GM12892 (cell line): ENCODE data around the gene TSACC.

ENCODE experiments used
- DNase-seq: peaks from one replicate; pipeline ENCODE4 v3.0.0; 2011; ENCODE audit not compliant: insufficient read length
- FAIRE-seq: peaks from 2 replicates; lab custom pipeline; 2011; peaks lifted over from hg19 to GRCh38; lab: Jason Lieb, UNC
- POLR2A ChIP-seq: IDR thresholded peaks from 2 replicates; pipeline ENCODE4 v1.6.1; 2011; ENCODE audit warnings: low read depth, low read length, control low read depth
- POLR2AphosphoS5 ChIP-seq: IDR thresholded peaks from 2 replicates; pipeline ENCODE4 v1.6.1; 2011; ENCODE audit warnings: low read depth, low read length, control low read depth
- TAF1 ChIP-seq: IDR thresholded peaks from 2 replicates; pipeline ENCODE4 v1.6.1; 2011; ENCODE audit warnings: low read depth, mild to moderate bottlenecking, control low read depth, low read length, borderline replicate concordance

Gene TSACC

DNA sequence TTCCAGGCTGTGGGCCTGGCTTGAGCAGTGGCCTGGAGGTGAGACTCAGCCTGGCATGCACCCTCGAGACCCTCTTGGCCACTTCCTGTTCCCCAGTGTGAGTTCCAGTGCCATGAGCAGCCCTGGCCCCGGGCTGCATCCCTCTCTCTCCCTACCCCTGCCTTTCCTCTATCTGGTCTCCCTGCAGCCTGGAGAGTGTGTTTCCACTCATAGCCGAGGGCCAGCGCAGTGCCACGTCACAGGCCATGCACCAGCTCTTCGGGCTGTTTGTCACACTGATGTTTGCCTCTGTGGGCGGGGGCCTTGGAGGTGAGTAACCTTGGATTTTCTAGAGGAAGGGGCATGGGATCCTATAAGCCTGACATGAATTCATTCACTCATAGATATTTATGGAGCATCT is 44.2 kb downstream of the TSACC start:
- no peak for FAIRE-seq
- no peak for DNase-seq
- no peak for TF ChIP-seq TAF1
- no peak for TF ChIP-seq POLR2AphosphoS5
- no peak for TF ChIP-seq POLR2A

DNA sequence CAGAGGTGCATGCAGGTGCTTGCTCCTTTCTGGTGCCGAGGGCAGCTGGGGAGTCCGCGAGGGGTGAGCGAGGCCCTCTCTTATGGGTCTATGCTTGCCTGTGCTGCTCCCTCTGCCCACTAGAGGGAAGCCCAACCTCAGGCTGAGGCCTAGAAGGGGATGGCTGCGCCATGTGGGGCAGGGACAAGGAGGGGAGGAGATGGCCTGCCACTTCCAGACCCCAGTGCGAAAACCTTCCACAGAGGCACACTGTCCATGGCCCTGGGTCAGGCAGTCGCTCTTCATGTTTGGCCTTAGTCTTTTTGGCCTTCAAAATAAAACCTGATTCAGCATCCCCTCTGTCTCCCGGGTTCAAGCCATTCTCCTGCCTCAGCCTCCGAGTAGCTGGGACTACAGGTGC is 44.7 kb downstream of the TSACC start:
- FAIRE-seq = peak; percentile 51
- DNase-seq = peak; percentile 83
- no peak for TF ChIP-seq POLR2AphosphoS5
- TF ChIP-seq POLR2A = no peak
- no peak for TF ChIP-seq TAF1

GRCh38 chr1:156384007-156384406 is 45.7 kb downstream of the TSACC start:
- TF ChIP-seq POLR2A (no peak), POLR2AphosphoS5 (no peak), TAF1 (no peak)
- no peak for FAIRE-seq
- DNase-seq = no peak

GRCh38 chr1:156384658-156385057 is 46.3 kb downstream of the TSACC start:
- FAIRE-seq (no peak), DNase-seq (no peak)
- TF ChIP-seq POLR2A (no peak), POLR2AphosphoS5 (no peak), TAF1 (no peak)

- DNase-seq (peak; percentile 52), FAIRE-seq (peak; percentile 82)
- TF ChIP-seq POLR2A = no peak
- no peak for TF ChIP-seq TAF1
- no peak for TF ChIP-seq POLR2AphosphoS5
Measured at GRCh38 chr1:156385534-156386031, 47.3 kb downstream of the TSACC start.

- DNase-seq (no peak), FAIRE-seq (no peak)
- no peak for TF ChIP-seq POLR2A
- no peak for TF ChIP-seq POLR2AphosphoS5
- TF ChIP-seq TAF1 = no peak
Measured at GRCh38 chr1:156386134-156386901, 48.0 kb downstream of the TSACC start.

DNA sequence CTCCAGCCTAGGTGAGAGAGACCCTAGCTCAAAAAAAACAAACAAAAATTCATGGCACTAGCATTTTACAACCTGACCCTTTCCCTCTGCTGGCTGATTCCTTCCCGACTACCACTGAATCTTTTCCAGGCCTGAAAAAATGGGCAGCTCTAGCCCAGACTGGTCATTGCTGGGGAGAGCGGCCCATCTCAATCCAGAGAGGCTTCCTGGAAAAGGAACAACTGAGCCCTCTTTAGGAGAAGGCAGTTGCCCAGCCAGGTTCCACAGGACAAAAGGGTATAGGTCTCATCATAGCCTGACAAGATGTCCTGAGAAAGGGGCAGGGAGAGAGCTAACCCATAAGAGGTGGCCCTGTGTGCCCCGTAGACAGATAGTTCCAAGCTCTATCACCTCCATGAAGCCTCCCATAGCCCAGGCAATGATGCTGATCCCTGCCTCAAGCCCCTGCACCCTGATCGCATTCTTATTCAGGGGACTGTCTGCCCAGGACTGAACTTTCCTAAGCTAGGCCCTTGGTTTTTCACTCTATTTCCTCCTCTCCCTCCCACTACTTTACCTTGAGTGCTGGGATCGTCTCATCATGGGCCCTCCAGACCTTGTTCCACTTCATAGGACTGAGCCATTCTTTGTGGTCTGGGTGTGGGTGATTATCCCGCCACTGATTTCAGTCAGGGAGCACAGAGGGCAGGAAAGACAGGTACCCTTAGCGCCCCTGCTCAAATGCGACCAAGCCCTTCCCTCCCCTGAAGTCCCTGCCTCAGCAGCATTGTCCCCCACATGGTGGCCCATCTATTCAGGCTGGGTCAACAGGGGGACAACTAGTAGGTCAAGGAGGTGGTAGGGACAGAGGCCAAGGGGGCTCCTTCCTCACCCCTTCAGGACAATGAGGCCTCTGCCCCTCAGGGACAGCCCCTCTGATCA is 48.9 kb downstream of the TSACC start:
- no peak for DNase-seq
- TF ChIP-seq POLR2AphosphoS5 (no peak), TAF1 (no peak), POLR2A (no peak)
- FAIRE-seq = no peak

GRCh38 chr1:156387870-156388173 is 49.5 kb downstream of the TSACC start:
- TF ChIP-seq POLR2A (no peak), TAF1 (no peak), POLR2AphosphoS5 (no peak)
- FAIRE-seq (no peak), DNase-seq (no peak)

- TF ChIP-seq TAF1 = no peak
- TF ChIP-seq POLR2A = no peak
- no peak for TF ChIP-seq POLR2AphosphoS5
- FAIRE-seq (no peak), DNase-seq (no peak)
Measured at GRCh38 chr1:156388174-156389137, 50.1 kb downstream of the TSACC start.

DNA sequence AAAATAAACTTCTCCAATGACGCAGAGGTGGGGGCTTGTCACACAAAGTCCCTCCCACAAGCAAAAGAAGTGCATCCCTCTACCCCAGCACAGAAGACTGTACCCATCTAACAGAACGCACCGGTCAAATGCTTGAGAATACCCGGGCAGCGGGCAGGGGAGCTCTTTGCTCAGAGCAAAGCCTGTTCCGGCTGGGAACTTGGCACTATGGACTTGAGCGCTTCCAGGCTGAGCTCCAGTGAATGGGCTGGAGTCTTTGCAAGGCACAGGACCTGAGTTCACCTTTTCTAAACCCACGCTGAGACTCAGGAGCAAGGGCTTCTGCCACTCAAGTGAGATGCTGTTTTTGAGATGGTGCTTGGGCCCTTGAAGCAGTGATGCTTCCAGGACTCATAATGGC is 51.0 kb downstream of the TSACC start:
- no peak for DNase-seq
- TF ChIP-seq TAF1 (no peak), POLR2AphosphoS5 (no peak), POLR2A (no peak)
- no peak for FAIRE-seq
